CD4-positive, alpha-beta T cell treated with Interleukin-15 for 1 hour (primary cell): ENCODE data around the gene SAMD5.

Source experiments
- DNase-seq: peaks from one replicate; pipeline ENCODE4 v3.0.0-alpha.2; 2020

The SAMD5 gene

GRCh38 chr6:147508042-147508865 is at the start of gene SAMD5:
Gene SAMD5, plus strand, starts transcription at chr6:147508690. Its CDS starts 239 bp downstream, at chr6:147508929.
- no peak for DNase-seq

GRCh38 chr6:147459780-147460179 is 48.7 kb upstream of the SAMD5 start:
- no peak for DNase-seq

GRCh38 chr6:147463651-147464050 is 44.8 kb upstream of the SAMD5 start:
- no peak for DNase-seq

- DNase-seq = no peak
Measured at GRCh38 chr6:147467428-147467827, 41.1 kb upstream of the SAMD5 start.

GRCh38 chr6:147467886-147468285 is 40.6 kb upstream of the SAMD5 start:
- no peak for DNase-seq

- DNase-seq = no peak
Measured at GRCh38 chr6:147468634-147469033, 39.9 kb upstream of the SAMD5 start.

GRCh38 chr6:147479857-147480256 is 28.6 kb upstream of the SAMD5 start:
- no peak for DNase-seq

GRCh38 chr6:147486683-147487082 is 21.8 kb upstream of the SAMD5 start:
- DNase-seq = no peak

- DNase-seq = no peak
Measured at GRCh38 chr6:147497472-147497871, 11.0 kb upstream of the SAMD5 start.

GRCh38 chr6:147503587-147503986 is 4.9 kb upstream of the SAMD5 start:
- no peak for DNase-seq

GRCh38 chr6:147504848-147505247 is 3.6 kb upstream of the SAMD5 start:
- no peak for DNase-seq

- no peak for DNase-seq
Measured at GRCh38 chr6:147506704-147507114, 1.8 kb upstream of the SAMD5 start.

GRCh38 chr6:147507162-147508041 is 1.1 kb upstream of the SAMD5 start:
- DNase-seq = no peak

GRCh38 chr6:147508866-147509608 is 547 bp downstream of the SAMD5 start:
- DNase-seq = no peak

- no peak for DNase-seq
Measured at GRCh38 chr6:147509891-147510290, 1.4 kb downstream of the SAMD5 start.

- DNase-seq = no peak
Measured at GRCh38 chr6:147510929-147511590, 2.6 kb downstream of the SAMD5 start.

GRCh38 chr6:147514831-147515230 is 6.3 kb downstream of the SAMD5 start:
- DNase-seq = no peak

- no peak for DNase-seq
Measured at GRCh38 chr6:147515327-147515726, 6.8 kb downstream of the SAMD5 start.

GRCh38 chr6:147522597-147522996 is 14.1 kb downstream of the SAMD5 start:
- DNase-seq = no peak

GRCh38 chr6:147525519-147526209 is 17.2 kb downstream of the SAMD5 start:
- no peak for DNase-seq

GRCh38 chr6:147527197-147527596 is 18.7 kb downstream of the SAMD5 start:
- DNase-seq = no peak
